SK-N-SH (cell line): ENCODE results near the gene XAB2. TPM values are rescaled to one million over a fixed set of nuclear protein-coding genes. Genes with fewer than 3 reads are reported as not detected.

Experiments used
- CTCF ChIA-PET: fragments of 300-600, 350-600 bp; formaldehyde crosslinking; extraction: SDS; loops from one replicate; lab custom pipeline; 2021; lab: Yijun Ruan, JAX
- POLR2A ChIA-PET: fragments of 350-600 bp; sonication (Branson Sonifier 250); formaldehyde crosslinking; extraction: SDS; loops from one replicate; lab custom pipeline; 2020; ENCODE audit warnings: antibody characterized with exemption, inconsistent platforms; lab: Yijun Ruan, JAX
- DNase-seq: peaks from one replicate; pipeline ENCODE4 v3.0.0; 2012
- H2AFZ ChIP-seq: fragments of 200-600 bp; sonication (generic); 2 replicates; pipeline ENCODE4 v1.8.1; 2016; ENCODE audit warnings: antibody characterized with exemption, mild to moderate bottlenecking, low read depth
- H3F3A ChIP-seq: fragments of 200-600 bp; sonication (generic); replicated peaks from 2 replicates; pipeline ENCODE3; 2016; ENCODE audit warnings: antibody characterized with exemption, mild to moderate bottlenecking; ENCODE audit not compliant: insufficient read depth
- H3K27ac ChIP-seq, 2 experiments: fragments of 200-500 bp in 1 of 2; fragments of 200-600 bp in 1 of 2; sonication (Bioruptor generic) in 1 of 2; sonication (generic), shearing (Covaris generic) in 1 of 2; 2 replicates each; pipeline versions ENCODE4 v1.5.1 to v1.6.1; 2014 to 2016; ENCODE audit warnings: low read depth in 2 of 2, inconsistent platforms in 1 of 2, low read length in 1 of 2, mild to moderate bottlenecking in 1 of 2, mixed read lengths in 1 of 2
- H3K27me3 ChIP-seq: fragments of 200-600 bp; sonication (generic), shearing (Covaris generic); 2 replicates; pipeline ENCODE4 v1.6.1; 2016; ENCODE audit warnings: mixed run types; ENCODE audit not compliant: insufficient read depth
- H3K36me3 ChIP-seq, 2 experiments: fragments of 200-500 bp in 1 of 2; fragments of 200-600 bp in 1 of 2; sonication (Bioruptor generic) in 1 of 2; sonication (generic) in 1 of 2; replicated peaks in 1 of 2; 2 replicates each; pipeline versions ENCODE3 to v1.5.1; 2014 to 2016; ENCODE audit warnings: low read length in 1 of 2, mild to moderate bottlenecking in 1 of 2; ENCODE audit not compliant: insufficient read depth in 2 of 2, control insufficient read depth in 1 of 2
- H3K4me1 ChIP-seq, 2 experiments: fragments of 200-500 bp in 1 of 2; fragments of 200-600 bp in 1 of 2; sonication (Bioruptor generic) in 1 of 2; sonication (generic), shearing (Covaris generic) in 1 of 2; 2 replicates each; pipeline versions ENCODE4 v1.5.1 to v1.6.1; 2014 to 2016; ENCODE audit warnings: low read depth in 1 of 2, low read length in 1 of 2, mixed run types in 1 of 2; ENCODE audit not compliant: insufficient read depth in 2 of 2, control insufficient read depth in 1 of 2
- H3K4me2 ChIP-seq: fragments of 200-600 bp; sonication (generic), shearing (Covaris generic); 2 replicates; pipeline ENCODE4 v1.6.1; 2017; ENCODE audit warnings: mixed run types
- H3K4me3 ChIP-seq, 2 experiments: fragments of 200-500 bp in 1 of 2; fragments of 200-600 bp in 1 of 2; sonication (Bioruptor generic) in 1 of 2; sonication (generic), shearing (Covaris generic) in 1 of 2; 2 replicates each; pipeline versions ENCODE4 v1.5.1 to v1.8.1; 2014 to 2016; ENCODE audit warnings: low read depth in 2 of 2, inconsistent platforms in 1 of 2, low read length in 1 of 2, mild to moderate bottlenecking in 1 of 2, mixed read lengths in 1 of 2, moderate library complexity in 1 of 2
- H3K79me2 ChIP-seq: fragments of 200-600 bp; sonication (generic); 2 replicates; pipeline ENCODE4 v1.8.1; 2017; ENCODE audit warnings: mild to moderate bottlenecking; ENCODE audit not compliant: insufficient read depth
- H3K9ac ChIP-seq: fragments of 200-600 bp; sonication (generic); 2 replicates; pipeline ENCODE4 v1.6.1; 2017; ENCODE audit warnings: mixed run types
- H3K9me2 ChIP-seq: fragments of 200-600 bp; sonication (generic); 2 replicates; pipeline ENCODE4 v1.6.1; 2017; ENCODE audit warnings: mixed run types
- H3K9me3 ChIP-seq: fragments of 200-600 bp; sonication (generic); 2 replicates; pipeline ENCODE4 v1.6.1; 2017; ENCODE audit warnings: mixed run types, mild to moderate bottlenecking, moderate library complexity
- H4K20me1 ChIP-seq: fragments of 200-600 bp; sonication (generic); 2 replicates; pipeline ENCODE4 v1.6.1; 2017; ENCODE audit warnings: mild to moderate bottlenecking, mixed run types; ENCODE audit not compliant: insufficient read depth
- ELF1 ChIP-seq: IDR thresholded peaks from 2 replicates; pipeline ENCODE4 v1.4.0; 2012
- EP300 ChIP-seq, 2 experiments: IDR thresholded peaks; 2 replicates each; pipeline versions ENCODE4 v1.4.0 to v1.6.1; 2012; ENCODE audit warnings: borderline replicate concordance in 1 of 2, low read depth in 1 of 2, low read length in 1 of 2
- FOSL2 ChIP-seq: IDR thresholded peaks from 2 replicates; pipeline ENCODE4 v1.4.0; 2012; ENCODE audit warnings: low read depth, mild to moderate bottlenecking, moderate library complexity, borderline replicate concordance
- GABPA ChIP-seq: IDR thresholded peaks from 2 replicates; pipeline ENCODE4 v1.4.0; 2012; ENCODE audit warnings: low read depth, mild to moderate bottlenecking
- GATA2 ChIP-seq: sonication (generic); formaldehyde crosslinking; IDR thresholded peaks from 2 replicates; pipeline ENCODE4 v1.5.0; 2020; ENCODE audit warnings: mild to moderate bottlenecking, missing genetic modification reagents
- MEF2A ChIP-seq: IDR thresholded peaks from 2 replicates; pipeline ENCODE4 v1.4.0; 2012; ENCODE audit warnings: low read depth, borderline replicate concordance
- NFIC ChIP-seq: IDR thresholded peaks from 2 replicates; pipeline ENCODE4 v1.4.0; 2012; ENCODE audit warnings: borderline replicate concordance
- NRF1 ChIP-seq: IDR thresholded peaks from 2 replicates; pipeline ENCODE4 v1.6.1; 2012; ENCODE audit warnings: low read depth, mild to moderate bottlenecking, low read length
- RAD21 ChIP-seq: IDR thresholded peaks from 2 replicates; pipeline ENCODE4 v1.6.1; 2012; ENCODE audit warnings: mild to moderate bottlenecking, low read length
- RFX5 ChIP-seq: IDR thresholded peaks from 2 replicates; pipeline ENCODE4 v1.6.1; 2012; ENCODE audit warnings: mild to moderate bottlenecking, improper control_type of control experiment, low read length
- SIN3A ChIP-seq: IDR thresholded peaks from 2 replicates; pipeline ENCODE4 v1.6.1; 2012; ENCODE audit warnings: low read depth, mild to moderate bottlenecking, low read length, moderate library complexity, borderline replicate concordance
- TAF1 ChIP-seq: IDR thresholded peaks from 2 replicates; pipeline ENCODE4 v1.6.1; 2012; ENCODE audit warnings: low read depth, mild to moderate bottlenecking, low read length, moderate library complexity, borderline replicate concordance
- TEAD4 ChIP-seq: IDR thresholded peaks from 2 replicates; pipeline ENCODE4 v1.4.0; 2012; ENCODE audit warnings: mild to moderate bottlenecking, borderline replicate concordance; ENCODE audit not compliant: insufficient read depth
- YY1 ChIP-seq: IDR thresholded peaks from 2 replicates; pipeline ENCODE4 v1.4.0; 2012; ENCODE audit warnings: low read depth, mild to moderate bottlenecking
- WGBS: methylation state at CpG from one replicate; pipeline ENCODE4 v1.1.6; 2017; ENCODE audit warnings: low lambda C conversion rate; 5-methylcytosine and 5-hydroxymethylcytosine counted together
- polyA plus RNA-seq, 3 experiments: library from polyadenylated mRNA; depleted of rRNA; stranded (reverse); fragments of >200 nt; gene quantifications; 2 replicates each; pipeline ENCODE4 v1.2.3, GENCODE V29; 2012
- TF ChIP-seq, protein P1 (sequence below): IDR thresholded peaks from 2 replicates; pipeline ENCODE4 v1.4.0; 2012; ENCODE audit warnings: low read depth, borderline replicate concordance
- TF ChIP-seq, protein P2 (sequence below): IDR thresholded peaks from 2 replicates; pipeline ENCODE4 v1.4.0; 2012; ENCODE audit warnings: low read depth, borderline replicate concordance
- TF ChIP-seq, protein P3 (sequence below): IDR thresholded peaks from 2 replicates; pipeline ENCODE4 v1.4.0; 2012; ENCODE audit warnings: low read depth
- TF ChIP-seq, protein P4 (sequence below): fragments of 150-350 bp; IDR thresholded peaks from 2 replicates; pipeline ENCODE4 v1.6.1; 2017; ENCODE audit warnings: antibody characterized with exemption, low read length, low read depth, borderline replicate concordance

Gene XAB2
- polyA plus RNA-seq, 1 of the 3 experiments (the other 2 are of a cell fraction): 43.3 TPM

DNA sequence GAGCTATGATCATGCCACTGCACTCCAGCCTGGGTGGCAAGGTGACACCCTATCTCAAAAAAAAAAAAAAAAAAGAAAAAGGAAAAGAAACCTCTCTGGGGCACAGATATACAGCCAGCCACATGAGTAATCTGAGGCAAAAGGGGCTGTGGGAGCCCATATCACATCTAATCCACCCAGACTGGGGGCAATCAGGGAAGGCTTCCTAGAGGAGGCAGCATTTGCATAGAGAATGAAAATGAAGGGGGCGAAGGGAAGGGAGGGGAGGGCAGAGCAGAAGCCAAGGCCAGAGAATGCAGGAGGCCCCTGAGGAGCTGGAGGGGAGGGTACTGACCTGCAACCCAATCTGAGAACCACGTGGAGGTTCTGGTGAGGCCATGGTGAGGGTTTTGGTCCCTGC is 20.8 kb upstream of the XAB2 start:
- Histone ChIP-seq H3K36me3 (no peaks in the 10 kb centered on the region), H3K9ac (no peak overlapping the region), H3K79me2 (no peaks in the 10 kb centered on the region), H2AFZ (no peak overlapping the region), H3K9me3 (no peaks in the 10 kb centered on the region), H3K4me1 (peaks cover 0 to 3% of the 10 kb centered on the region in 2 experiments; a peak in 1 of 4 replicates), H3K4me3 (no peak overlapping the region), H4K20me1 (no peaks in the 10 kb centered on the region), H3K27me3 (peaks cover 49% of the 10 kb centered on the region), H3K27ac (no peak overlapping the region), H3F3A (no peaks in the 10 kb centered on the region), H3K9me2 (no peaks in the 10 kb centered on the region), H3K4me2 (no peak overlapping the region)
- DNase-seq: peak; percentile 19
- ChIA-PET POLR2A (no interaction called here), CTCF (interaction anchor here (1.2 to 5.7 kb wide), 4 partner anchors 30 to 150 kb away, joined by 3 to 43 read pairs (median 18); partner anchors contain the start of gene TRAPPC5)
- WGBS: 6% methylated on average over 2 of the region's 2 CpGs
- TF ChIP-seq YY1 (no peak), GABPA (no peak), NFIC (no peak), TAF1 (no peak), NRF1 (no peak), MEF2A (no peak), FOSL2 (no peak), GATA2 (CRISPR knock-in tag) (no peak), RAD21 (no peak), TEAD4 (no peak), ELF1 (no peak), EP300 (IDR thresholded peaks at IDR 0.05; ENCODE audit: borderline replicate concordance in 1 of 2, low read depth in 1 of 2, low read length in 1 of 2) (no peak), RFX5 (no peak), SIN3A (no peak)
- TF ChIP-seq, protein P1, sequence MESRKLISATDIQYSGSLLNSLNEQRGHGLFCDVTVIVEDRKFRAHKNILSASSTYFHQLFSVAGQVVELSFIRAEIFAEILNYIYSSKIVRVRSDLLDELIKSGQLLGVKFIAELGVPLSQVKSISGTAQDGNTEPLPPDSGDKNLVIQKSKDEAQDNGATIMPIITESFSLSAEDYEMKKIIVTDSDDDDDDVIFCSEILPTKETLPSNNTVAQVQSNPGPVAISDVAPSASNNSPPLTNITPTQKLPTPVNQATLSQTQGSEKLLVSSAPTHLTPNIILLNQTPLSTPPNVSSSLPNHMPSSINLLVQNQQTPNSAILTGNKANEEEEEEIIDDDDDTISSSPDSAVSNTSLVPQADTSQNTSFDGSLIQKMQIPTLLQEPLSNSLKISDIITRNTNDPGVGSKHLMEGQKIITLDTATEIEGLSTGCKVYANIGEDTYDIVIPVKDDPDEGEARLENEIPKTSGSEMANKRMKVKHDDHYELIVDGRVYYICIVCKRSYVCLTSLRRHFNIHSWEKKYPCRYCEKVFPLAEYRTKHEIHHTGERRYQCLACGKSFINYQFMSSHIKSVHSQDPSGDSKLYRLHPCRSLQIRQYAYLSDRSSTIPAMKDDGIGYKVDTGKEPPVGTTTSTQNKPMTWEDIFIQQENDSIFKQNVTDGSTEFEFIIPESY: no peak
- TF ChIP-seq, protein P2, sequence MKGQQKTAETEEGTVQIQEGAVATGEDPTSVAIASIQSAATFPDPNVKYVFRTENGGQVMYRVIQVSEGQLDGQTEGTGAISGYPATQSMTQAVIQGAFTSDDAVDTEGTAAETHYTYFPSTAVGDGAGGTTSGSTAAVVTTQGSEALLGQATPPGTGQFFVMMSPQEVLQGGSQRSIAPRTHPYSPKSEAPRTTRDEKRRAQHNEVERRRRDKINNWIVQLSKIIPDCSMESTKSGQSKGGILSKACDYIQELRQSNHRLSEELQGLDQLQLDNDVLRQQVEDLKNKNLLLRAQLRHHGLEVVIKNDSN: no peak
- TF ChIP-seq, protein P3, sequence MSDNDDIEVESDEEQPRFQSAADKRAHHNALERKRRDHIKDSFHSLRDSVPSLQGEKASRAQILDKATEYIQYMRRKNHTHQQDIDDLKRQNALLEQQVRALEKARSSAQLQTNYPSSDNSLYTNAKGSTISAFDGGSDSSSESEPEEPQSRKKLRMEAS: no peak
- TF ChIP-seq, protein P4, sequence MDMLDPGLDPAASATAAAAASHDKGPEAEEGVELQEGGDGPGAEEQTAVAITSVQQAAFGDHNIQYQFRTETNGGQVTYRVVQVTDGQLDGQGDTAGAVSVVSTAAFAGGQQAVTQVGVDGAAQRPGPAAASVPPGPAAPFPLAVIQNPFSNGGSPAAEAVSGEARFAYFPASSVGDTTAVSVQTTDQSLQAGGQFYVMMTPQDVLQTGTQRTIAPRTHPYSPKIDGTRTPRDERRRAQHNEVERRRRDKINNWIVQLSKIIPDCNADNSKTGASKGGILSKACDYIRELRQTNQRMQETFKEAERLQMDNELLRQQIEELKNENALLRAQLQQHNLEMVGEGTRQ: no peak
